ENCODE results near the gene PRKD1.
"Not testable (repeated sequence)": the region's sequence is repeated elsewhere in the genome, so short reads cannot be mapped to it uniquely, and the experiment has no call there.

The PRKD1 gene

GRCh38 chr14:29789475-29789874 is 138.2 kb downstream of the PRKD1 start:
- no peak for DNase-seq

- no peak for DNase-seq
These were observed 139.6 kb downstream of the PRKD1 start for GRCh38 chr14:29788093-29788492.

- no peak for DNase-seq
These were observed 144.1 kb downstream of the PRKD1 start for GRCh38 chr14:29783556-29783955.

GRCh38 chr14:29782041-29782440 is 145.6 kb downstream of the PRKD1 start:
- no peak for DNase-seq

GRCh38 chr14:29777142-29777541 is 150.5 kb downstream of the PRKD1 start:
- DNase-seq = not testable (repeated sequence)

GRCh38 chr14:29773990-29774389 is 153.7 kb downstream of the PRKD1 start:
- peak; percentile 41 for DNase-seq

GRCh38 chr14:29763342-29763858 is 164.2 kb downstream of the PRKD1 start:
- no peak for DNase-seq

- DNase-seq = no peak
These were observed 167.9 kb downstream of the PRKD1 start for GRCh38 chr14:29759521-29760340.

- DNase-seq = no peak
These were observed 169.9 kb downstream of the PRKD1 start for GRCh38 chr14:29757711-29758233.

GRCh38 chr14:29757188-29757680 is 170.4 kb downstream of the PRKD1 start:
- no peak for DNase-seq

- DNase-seq = no peak
These were observed 171.6 kb downstream of the PRKD1 start for GRCh38 chr14:29756019-29756385.

- DNase-seq = no peak
These were observed 172.2 kb downstream of the PRKD1 start for GRCh38 chr14:29755311-29756018.

GRCh38 chr14:29754134-29754533 is 173.5 kb downstream of the PRKD1 start:
- no peak for DNase-seq

- no peak for DNase-seq
These were observed 175.3 kb downstream of the PRKD1 start for GRCh38 chr14:29752221-29752923.

GRCh38 chr14:29749829-29750228 is 177.8 kb downstream of the PRKD1 start:
- DNase-seq = no peak

GRCh38 chr14:29749327-29749726 is 178.3 kb downstream of the PRKD1 start:
- no peak for DNase-seq

GRCh38 chr14:29745863-29746262 is 181.8 kb downstream of the PRKD1 start:
- no peak for DNase-seq

GRCh38 chr14:29743531-29743930 is 184.1 kb downstream of the PRKD1 start:
- DNase-seq = no peak

GRCh38 chr14:29741909-29742401 is 185.7 kb downstream of the PRKD1 start:
- no peak for DNase-seq

- no peak for DNase-seq
These were observed 187.2 kb downstream of the PRKD1 start for GRCh38 chr14:29740491-29740890.

- DNase-seq = no peak
These were observed 188.7 kb downstream of the PRKD1 start for GRCh38 chr14:29738950-29739349.

GRCh38 chr14:29738056-29738455 is 189.6 kb downstream of the PRKD1 start:
- DNase-seq = no peak

GRCh38 chr14:29735459-29735858 is 192.2 kb downstream of the PRKD1 start:
- DNase-seq = no peak
